HG03460 (cell line): ENCODE measurements around the gene CEBPE.
"Not testable (repeated sequence)": the region's sequence is repeated elsewhere in the genome, so short reads cannot be mapped to it uniquely, and the experiment has no call there.

Experiments
- ATAC-seq: cut with Tn5 transposase; IDR thresholded peaks from one replicate; pipeline ENCODE4 v1.9.1; 2021; ENCODE audit not compliant: unreplicated experiment

The CEBPE gene

GRCh38 chr14:23123419-23123818, 4.4 kb upstream of the CEBPE start:
- no peak for ATAC-seq

- no peak for ATAC-seq
Measured at GRCh38 chr14:23122086-23122485, 3.0 kb upstream of the CEBPE start.

- ATAC-seq, result peak; percentile 50
Measured at GRCh38 chr14:23121361-23121771, 2.3 kb upstream of the CEBPE start.

- peak; percentile 81 for ATAC-seq
Measured at GRCh38 chr14:23120541-23121251, 1.6 kb upstream of the CEBPE start.

GRCh38 chr14:23119363-23120327, 590 bp upstream of the CEBPE start:
- ATAC-seq, result no peak

- no peak for ATAC-seq
Measured at GRCh38 chr14:23117371-23118020, 1.6 kb downstream of the CEBPE start.

GRCh38 chr14:23115918-23116317, 3.1 kb downstream of the CEBPE start:
- ATAC-seq, result no peak

GRCh38 chr14:23115039-23115731, 3.9 kb downstream of the CEBPE start:
- no peak for ATAC-seq

GRCh38 chr14:23114669-23115038, 4.4 kb downstream of the CEBPE start:
- no peak for ATAC-seq

GRCh38 chr14:23114120-23114458, 5.0 kb downstream of the CEBPE start:
- ATAC-seq, result no peak

GRCh38 chr14:23113431-23114119, 5.5 kb downstream of the CEBPE start:
- ATAC-seq, result no peak

- no peak for ATAC-seq
Measured at GRCh38 chr14:23112359-23113178, 6.5 kb downstream of the CEBPE start.

GRCh38 chr14:23110579-23111365, 8.3 kb downstream of the CEBPE start:
- ATAC-seq, result no peak

GRCh38 chr14:23109769-23110168, 9.3 kb downstream of the CEBPE start:
- no peak for ATAC-seq

GRCh38 chr14:23108169-23108568, 10.9 kb downstream of the CEBPE start:
- ATAC-seq, result not testable (repeated sequence)

GRCh38 chr14:23107620-23108019, 11.4 kb downstream of the CEBPE start:
- not testable (repeated sequence) for ATAC-seq

- ATAC-seq, result no peak
Measured at GRCh38 chr14:23106747-23107045, 12.4 kb downstream of the CEBPE start.

GRCh38 chr14:23105348-23105824, 13.7 kb downstream of the CEBPE start:
- ATAC-seq, result no peak
